CD4-positive, alpha-beta T cell treated with Interleukin-6 at 100 ng/mL for 8 hours (primary cell): ENCODE results near the gene SLC22A13.
"Not testable (repeated sequence)": the region's sequence is repeated elsewhere in the genome, so short reads cannot be mapped to it uniquely, and the experiment has no call there.

ENCODE experiments used
- DNase-seq: peaks from one replicate; pipeline ENCODE4 v3.0.0-alpha.2; 2020; ENCODE audit warnings: mixed read lengths, low spot score

SLC22A13 gene, protein sequence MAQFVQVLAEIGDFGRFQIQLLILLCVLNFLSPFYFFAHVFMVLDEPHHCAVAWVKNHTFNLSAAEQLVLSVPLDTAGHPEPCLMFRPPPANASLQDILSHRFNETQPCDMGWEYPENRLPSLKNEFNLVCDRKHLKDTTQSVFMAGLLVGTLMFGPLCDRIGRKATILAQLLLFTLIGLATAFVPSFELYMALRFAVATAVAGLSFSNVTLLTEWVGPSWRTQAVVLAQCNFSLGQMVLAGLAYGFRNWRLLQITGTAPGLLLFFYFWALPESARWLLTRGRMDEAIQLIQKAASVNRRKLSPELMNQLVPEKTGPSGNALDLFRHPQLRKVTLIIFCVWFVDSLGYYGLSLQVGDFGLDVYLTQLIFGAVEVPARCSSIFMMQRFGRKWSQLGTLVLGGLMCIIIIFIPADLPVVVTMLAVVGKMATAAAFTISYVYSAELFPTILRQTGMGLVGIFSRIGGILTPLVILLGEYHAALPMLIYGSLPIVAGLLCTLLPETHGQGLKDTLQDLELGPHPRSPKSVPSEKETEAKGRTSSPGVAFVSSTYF

DNA sequence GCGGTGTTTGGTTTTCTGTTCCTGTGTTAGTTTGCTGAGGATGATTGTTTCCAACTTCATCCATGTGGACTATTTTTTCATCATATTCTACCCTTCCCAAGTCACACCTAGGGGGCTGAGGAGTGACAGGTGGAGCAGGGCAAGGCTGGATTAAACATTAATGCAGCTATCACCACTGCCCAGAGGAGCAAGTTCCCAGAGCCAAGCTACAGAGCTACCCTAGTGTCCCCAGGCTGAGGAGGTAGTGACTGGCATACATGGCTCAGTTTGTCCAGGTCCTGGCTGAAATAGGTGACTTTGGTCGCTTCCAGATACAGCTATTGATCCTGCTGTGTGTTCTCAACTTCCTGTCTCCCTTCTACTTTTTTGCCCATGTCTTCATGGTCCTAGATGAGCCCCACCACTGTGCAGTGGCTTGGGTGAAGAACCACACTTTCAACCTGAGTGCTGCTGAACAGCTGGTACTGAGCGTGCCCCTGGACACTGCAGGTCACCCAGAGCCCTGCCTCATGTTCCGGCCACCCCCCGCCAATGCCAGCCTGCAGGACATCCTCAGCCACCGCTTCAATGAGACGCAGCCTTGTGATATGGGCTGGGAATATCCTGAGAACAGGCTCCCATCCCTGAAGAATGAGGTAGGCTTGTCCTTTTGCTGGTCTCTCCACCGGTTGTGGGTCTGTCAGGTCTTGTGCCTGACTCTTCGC lies at the start of gene SLC22A13:
Gene SLC22A13, plus strand, starts transcription at position 209 of the 704 bp plus-strand sequence. Its CDS starts 49 bp downstream, at position 258.
- no peak for DNase-seq

DNA sequence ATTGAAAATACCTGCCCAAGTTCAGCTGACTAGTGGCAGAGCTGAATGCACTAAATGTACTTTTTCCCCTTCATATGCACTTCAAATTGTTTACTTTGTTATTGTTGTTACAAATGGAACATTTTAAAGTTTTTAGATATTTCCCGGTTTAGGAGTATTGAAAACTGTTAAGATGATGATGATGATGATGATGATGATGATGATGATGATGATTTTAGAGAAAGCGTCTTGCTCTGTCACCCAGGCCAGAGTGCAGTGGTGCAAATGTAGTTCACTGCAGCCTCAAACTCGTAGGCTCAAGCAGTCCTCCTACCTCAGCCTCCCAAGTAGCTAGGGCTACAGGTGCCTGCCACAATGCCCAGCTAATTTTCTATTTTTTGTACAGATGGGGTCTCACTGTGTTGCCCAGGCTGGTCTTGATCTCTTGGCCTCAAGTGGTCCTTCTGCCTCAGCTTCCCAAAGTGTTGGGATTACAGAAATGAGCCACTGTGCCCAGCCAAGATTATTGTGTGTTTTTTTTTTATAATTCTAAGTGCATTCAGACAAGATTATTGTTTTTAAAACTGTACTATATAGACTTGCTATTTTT lies 45.9 kb upstream of the SLC22A13 start:
- DNase-seq: no peak

DNA sequence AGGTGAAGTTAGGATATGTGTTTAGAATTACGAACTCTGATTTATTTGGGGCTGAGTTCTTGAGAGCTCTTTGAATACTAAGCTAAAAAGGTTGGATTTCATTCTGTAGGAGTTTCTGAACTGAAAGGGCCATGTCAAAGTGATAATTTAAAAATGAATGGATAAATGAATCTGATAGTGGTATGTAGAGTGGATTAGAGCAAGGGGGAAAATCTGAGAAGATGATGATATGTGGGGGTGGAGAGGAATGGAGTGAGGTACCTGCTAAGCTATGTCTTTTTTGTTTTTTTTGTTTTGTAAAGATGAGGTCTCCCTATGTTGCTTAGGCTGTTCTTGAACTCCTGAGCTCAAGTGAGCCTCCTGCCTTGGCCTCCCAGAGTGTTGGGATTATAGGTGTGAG lies 44.6 kb upstream of the SLC22A13 start:
- no peak for DNase-seq

DNA sequence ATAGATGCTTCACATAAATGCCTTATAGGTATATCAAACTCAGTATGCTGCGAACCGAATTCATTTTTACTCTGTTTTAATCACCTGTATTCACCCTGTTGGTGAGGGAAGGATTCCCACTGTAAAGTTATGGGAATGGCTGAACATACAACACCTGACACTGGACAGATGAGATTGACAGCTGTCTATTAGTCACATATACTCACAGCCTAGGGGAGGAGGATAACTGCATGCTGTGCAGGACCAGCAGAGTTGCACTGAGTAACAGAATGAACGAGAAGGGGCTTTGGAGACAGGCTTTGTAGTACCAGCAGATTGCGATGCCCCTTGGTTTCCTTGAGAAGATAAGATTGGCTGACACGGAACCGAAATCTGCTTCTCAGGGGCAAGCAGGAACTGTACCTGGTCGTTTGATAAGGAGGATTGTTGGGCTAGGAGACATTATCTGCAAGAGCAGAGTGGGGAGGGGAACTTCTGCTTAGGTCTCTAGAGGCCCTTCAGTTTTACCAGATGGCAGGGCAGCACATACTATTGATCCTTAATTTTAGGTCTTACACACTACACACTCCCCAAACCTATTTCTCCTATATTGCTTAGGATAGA lies 43.5 kb upstream of the SLC22A13 start:
- DNase-seq: no peak

DNA sequence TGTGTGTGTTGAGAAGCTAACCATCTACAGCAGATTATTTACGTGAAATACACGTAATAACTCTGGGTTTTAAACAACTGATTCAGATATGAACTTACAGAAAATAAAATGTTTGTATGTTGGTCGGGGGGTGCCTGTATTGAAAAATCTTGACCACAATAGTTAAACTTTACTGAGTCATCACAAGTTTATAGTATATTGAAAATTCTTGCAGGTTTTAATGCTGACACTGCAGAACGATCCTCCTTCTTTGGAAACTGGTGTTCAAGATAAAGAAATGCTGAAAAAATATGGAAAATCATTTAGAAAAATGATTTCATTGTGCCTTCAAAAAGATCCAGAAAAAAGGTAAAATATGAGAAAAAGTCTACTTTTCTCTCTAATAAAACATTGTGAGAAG lies 41.3 kb upstream of the SLC22A13 start:
- no peak for DNase-seq

DNA sequence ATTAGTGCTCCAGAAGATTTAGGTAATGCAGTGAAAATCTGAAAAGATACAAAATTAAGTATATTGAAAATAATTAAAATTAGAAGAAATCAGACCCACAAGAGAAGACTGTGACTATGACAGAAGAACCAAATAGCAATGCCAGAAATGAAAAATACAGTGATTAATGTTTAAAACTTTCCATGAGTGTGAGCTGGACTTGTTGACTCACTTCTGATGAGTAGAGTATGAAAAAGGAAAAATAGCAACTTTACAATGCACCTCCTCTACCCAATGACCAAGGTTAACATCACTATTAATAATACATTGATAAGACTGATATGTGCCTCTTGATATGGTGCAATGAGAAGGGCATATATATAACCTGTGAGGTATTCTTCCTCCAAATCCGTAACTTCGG lies 39.3 kb upstream of the SLC22A13 start:
- DNase-seq: no peak

DNA sequence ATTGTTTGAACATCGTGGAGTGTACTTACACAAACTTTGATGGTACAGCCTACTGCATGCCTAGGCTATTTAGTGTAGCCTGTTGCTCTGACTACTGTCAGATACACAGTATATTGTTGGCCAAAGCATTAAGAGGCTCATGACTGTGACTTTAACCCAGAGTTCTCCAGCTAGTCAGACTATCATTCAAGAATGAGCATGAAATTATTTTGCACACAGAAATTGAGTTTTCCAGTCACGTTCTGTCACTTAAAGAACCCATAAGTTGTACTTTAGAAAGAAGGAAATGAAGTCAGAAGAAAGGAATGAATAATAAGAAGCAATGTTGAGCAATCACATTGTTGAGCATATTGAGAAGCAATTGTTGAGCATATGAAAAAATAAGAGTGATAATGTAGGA lies 37.6 kb upstream of the SLC22A13 start:
- no peak for DNase-seq

DNA sequence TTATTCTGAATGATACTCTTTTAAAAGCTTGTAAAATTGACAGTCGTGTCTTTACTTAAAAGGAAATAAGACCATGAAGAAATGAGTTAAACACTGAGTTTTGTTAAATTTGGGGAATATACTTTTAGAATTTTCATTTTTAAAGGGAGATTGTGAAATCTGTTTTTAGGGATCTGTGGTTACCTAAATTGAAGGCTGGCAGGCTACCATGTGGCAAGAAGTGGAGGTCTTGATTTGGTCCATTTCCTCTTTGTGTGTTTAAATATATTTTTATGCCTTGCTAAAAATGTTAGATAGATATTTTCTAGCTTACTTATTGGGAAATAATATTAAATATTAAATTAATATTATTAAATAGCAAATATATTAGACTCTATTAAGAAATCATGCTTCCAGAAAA lies 36.6 kb upstream of the SLC22A13 start:
- no peak for DNase-seq

DNA sequence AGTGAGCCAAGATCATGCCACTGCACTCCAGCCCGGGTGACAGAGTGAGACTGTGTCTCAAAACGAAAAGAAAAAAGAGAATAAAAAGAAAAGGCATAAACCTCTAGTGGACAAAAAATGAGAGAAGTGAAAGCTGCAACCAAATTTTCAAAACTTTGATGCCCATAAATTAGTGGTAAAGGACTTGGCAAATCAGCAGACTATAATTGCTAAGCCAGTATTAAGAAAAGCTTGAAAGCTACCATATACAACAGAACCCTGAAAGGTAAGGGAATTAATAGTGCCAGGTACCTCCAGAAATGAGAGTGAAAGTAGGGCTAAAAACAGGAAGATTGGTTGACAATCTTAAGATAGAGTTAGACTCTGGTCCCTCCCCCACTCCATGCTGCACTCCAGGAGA lies 32.9 kb upstream of the SLC22A13 start:
- DNase-seq: no peak

DNA sequence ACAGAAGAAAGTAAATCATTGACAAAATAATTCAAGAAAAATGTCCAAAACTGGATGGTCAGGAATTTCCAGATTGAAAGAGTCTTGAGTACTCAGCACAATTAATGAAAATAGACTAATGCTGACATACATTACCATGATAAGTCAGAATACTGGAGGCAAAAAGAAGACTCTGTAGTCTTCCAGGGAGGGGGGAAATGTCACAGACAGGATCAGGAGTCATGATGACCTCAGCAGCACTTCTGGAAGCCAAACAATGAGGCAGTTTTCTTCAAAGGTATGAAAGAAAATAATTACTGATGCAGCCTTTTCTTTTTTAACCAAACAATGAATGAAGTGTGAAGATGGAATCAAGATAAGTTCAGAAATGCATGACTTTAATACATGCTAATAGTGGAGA lies 30.1 kb upstream of the SLC22A13 start:
- DNase-seq: no peak

DNA sequence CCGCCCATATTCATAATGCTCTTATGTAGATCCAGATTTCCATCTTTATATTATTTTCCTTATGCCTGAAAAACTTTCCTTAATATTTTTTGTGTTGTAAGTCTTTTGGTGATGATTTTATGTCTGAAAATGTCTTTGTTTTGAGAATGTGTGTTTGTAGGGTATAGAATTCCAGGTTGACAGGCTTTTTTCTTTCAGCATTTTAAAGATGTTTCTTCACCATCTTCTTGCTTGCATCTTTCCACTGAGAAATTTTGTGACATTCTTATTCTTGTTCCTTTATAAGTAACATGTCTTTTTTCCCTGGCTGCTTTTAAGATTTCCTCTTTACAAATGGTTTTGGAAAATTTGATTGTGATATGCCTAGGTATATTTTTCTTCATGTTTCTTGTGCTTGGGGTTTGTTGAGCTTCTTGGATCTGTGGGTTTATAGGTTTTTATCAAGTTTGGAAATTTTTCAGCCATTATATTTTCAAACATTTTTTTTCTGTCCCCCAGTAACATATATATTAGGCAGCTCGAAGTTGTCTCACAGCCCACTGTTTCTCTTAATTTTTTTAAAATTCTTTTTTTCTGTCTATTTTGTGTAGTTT lies 27.1 kb upstream of the SLC22A13 start:
- DNase-seq: no peak

DNA sequence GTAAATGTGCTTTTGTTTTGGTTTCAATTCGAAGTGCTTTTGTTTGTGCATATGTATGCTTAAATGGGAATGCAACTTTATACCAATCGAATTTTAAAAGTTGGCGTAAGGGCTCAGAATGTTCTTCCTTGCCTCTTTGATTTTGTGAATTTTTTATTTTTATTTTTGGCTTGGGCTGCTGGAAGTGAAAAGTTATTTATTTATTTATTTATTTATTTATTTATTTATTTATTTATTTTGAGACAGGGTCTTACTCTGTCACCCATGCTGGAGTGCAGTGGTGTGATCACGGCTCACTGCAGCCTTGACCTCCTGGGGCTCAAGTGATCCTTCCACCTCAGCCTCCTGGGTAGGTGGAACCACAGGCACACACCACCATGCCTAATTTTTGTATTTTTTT lies 22.8 kb upstream of the SLC22A13 start:
- DNase-seq: not testable (repeated sequence)

DNA sequence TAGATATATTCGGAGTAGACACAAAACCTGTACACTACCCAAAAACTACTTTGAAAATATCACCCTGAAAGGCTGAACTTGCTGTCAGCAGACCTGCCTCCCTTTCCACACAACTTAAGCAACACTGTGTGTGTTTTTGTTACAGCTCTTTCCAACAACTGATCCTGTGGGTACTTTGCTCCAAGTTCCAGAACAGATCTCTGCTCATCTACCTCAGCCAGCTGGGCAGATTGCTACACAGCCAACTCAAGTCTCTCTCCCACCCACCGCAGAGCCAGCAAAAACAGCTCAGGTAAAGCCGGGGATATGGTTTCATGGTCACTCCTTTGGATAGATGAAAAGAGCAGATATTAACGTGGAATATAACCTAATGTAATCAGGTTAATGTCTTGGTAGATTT lies 19.7 kb upstream of the SLC22A13 start:
- no peak for DNase-seq

DNA sequence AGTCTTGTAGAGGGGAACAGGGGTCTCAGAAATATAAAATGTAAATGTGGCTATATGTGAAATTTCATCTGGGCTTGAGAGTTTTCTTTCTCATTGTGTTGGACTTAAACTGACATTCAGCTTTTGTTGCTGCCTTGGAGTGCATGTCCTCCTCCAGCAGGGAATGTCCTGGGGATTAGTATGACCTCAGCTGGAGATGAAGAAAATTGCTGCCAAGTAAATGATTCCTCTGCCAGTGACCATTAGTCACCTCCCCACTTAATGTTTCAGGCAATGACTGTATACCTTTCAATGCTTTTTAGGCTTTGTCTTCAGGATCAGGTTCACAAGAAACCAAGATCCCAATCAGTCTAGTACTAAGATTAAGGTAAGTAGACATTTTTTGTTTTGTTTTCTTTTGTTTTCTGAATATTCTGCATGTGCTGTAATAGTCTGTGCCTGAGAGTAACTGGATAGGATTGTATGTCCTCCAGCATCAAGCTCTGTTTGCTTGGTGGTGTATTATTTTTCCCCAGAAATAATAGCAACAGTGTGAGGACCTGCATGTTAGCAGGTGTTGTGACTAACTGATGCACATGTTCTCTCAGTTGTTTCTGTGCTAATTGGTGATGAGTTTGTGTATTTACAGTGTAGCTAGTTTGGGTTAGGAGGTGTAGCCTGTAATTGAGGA lies 18.1 kb upstream of the SLC22A13 start:
- DNase-seq: no peak

DNA sequence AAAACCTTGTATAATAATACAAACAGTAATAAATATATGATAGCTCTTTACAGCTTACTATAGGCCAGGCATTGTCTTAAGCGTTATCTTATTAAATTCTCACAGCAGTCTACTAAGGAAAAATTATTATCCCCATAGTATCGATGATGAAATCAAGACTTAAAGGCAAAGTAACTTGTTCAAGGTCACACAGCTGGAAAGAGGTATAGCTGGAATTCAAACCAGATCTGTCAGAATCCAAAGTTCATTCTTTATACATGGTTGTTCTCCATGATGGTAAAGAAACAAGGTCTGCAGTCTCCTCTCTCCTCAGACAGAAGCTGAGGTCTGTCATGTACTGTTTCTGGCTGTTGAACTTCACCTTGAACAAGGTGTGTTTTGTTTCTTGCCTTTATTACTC lies 15.4 kb upstream of the SLC22A13 start:
- DNase-seq: no peak

DNA sequence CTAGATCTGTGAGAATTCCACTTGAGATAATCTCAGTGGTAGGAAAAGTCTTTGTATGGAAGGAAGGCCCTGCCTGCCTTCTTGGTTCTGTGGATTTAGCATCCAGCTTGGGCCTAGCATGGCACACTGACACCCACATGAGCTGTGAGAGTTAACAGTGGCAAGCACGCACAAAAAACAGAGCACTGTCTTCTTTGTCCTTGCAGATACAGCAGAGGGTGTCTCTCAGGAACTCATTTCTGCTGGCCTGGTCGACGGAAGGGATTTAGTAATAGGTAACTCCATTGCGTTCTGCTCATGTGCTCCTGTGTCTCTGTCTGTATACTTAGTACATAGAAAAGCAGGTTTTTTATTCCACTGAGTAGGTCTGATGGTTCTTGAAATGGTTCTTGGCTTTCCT lies 14.4 kb upstream of the SLC22A13 start:
- DNase-seq: no peak

DNA sequence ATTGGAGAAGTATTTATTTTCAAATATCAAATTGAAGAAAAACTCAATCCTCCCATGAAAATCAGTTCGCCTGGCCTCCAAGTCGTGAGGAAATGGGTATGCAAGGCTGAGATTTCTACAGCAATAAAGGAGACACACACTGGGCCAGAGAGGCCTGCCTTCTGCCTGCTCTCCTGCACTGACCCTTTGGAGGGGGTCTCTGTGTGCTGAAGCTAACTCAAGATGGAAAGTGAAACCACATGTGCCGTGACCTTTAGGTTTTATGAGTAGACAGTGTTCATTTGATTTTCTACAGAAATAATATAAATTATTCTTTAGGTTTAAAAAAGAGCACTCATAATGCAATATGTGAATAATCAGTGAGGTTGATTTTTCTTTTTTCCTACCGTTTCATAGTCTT lies 11.9 kb upstream of the SLC22A13 start:
- DNase-seq: no peak

DNA sequence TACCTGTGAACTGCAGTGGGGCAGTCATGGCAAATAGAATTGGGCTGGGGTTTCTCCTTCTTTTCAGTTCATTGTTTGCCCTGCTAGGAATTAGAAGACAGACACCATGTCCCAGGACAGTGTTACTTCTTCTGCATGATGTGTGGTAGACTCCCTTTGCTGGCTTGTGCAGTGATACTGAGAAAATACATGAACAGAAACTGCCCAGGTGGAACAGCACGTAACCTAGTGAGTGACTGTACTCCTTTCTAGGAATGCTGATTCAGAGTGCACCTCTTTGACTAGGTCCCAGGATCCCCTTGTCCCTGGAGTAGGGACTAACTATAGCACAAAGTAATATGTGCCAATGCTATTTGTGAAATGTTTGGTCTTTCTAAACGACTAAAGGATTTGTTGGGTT lies 10.7 kb upstream of the SLC22A13 start:
- no peak for DNase-seq

DNA sequence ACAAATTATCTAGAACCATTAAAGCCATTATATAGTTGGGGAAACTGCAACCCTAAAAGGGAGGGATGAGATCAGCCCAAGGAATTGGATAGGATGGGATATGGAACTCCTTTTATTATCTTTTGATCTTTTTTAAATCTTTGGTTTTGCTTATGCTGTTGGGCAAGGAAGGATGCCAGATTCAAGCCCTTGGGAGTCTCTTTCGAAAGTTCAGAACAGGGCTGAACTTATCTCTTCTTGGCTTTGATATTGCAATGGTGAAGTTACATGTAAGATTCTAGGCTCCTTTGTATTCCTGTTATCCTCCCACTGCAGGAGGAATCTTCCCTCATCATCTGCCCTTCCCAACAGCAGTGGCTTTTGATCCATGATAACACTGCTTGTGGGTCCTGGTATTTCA lies 10.0 kb upstream of the SLC22A13 start:
- no peak for DNase-seq

DNA sequence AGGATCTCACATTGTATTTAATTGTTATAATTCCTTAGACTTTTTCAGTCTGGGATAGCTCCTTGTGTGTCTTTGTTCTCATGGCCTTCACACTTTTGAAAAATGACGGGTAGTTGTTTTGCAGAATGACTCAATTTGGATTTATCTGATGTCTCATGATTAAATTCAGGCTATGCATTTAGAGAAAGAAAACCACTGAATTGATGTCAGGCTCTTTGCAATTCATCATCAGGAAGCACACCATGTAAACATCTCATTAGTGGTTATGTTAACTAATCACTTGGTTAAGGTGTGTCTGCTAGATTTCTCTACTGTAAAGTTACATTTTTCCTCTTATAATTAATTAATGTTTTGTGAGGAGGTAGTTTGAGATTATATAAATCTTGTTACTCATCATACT lies 8.0 kb upstream of the SLC22A13 start:
- no peak for DNase-seq

DNA sequence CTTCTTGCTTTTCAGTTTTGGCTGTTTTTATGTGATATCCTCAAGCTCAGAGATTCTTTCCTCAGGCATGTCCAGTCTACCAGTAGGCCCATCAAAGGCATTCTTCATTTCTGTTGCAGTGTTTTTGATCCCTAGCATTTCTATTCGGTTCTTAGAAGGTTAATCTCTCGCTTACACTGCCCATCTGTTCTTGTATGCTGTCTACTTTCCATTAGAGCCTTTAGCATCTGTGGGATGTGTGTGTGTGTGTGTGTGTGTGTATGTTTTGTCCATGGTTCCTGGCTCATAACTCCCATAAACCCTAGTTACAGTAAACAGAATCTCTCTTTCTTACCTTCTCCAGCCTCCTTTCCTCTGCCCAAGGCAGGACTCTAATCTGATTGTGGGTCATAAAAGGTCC lies 5.1 kb upstream of the SLC22A13 start:
- no peak for DNase-seq

DNA sequence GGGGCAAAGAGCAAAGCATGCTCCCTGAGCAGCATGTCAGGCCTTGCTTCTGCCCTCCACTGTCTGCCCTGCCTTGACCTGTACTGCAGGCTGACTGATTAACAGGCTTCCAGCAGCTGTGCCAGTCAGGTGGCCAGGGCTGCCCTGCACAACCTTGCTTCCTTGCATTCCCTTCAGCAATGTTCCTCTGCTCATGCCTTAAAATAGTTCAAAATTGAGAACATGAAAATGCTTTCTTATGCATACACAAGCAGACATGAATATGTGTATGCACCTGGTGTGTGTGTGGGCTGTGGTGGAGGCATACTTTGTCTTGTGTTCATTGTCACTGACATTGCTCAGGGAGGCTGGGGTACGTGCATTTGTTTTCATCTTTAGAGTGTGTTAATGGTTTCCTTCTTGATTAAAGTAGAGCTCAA lies 1.2 kb upstream of the SLC22A13 start:
- DNase-seq: no peak
